Retinal pigment epithelial cell (primary cell): ENCODE measurements around the gene ADM.
A peak's percentile ranks its signal among the peaks of the same experiment; 100 is the strongest.
"Not testable (repeated sequence)": the region's sequence is repeated elsewhere in the genome, so short reads cannot be mapped to it uniquely, and the experiment has no call there.

Experiments
- DNase-seq: peaks from one replicate; pipeline ENCODE4 v3.0.0-alpha.2; 2010; ENCODE audit warnings: low read depth
- H3K4me3 ChIP-seq: 2 replicates; pipeline ENCODE4 v1.5.1; 2011; ENCODE audit warnings: mild to moderate bottlenecking, low read length, control low read depth, moderate library complexity
- TF ChIP-seq, protein P1 (sequence below): conservative IDR thresholded peaks from 2 replicates; pipeline ENCODE4 v1.5.1; 2011; ENCODE audit warnings: low read depth, low read length, control low read depth, inconsistent platforms

Gene ADM, protein sequence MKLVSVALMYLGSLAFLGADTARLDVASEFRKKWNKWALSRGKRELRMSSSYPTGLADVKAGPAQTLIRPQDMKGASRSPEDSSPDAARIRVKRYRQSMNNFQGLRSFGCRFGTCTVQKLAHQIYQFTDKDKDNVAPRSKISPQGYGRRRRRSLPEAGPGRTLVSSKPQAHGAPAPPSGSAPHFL

DNA sequence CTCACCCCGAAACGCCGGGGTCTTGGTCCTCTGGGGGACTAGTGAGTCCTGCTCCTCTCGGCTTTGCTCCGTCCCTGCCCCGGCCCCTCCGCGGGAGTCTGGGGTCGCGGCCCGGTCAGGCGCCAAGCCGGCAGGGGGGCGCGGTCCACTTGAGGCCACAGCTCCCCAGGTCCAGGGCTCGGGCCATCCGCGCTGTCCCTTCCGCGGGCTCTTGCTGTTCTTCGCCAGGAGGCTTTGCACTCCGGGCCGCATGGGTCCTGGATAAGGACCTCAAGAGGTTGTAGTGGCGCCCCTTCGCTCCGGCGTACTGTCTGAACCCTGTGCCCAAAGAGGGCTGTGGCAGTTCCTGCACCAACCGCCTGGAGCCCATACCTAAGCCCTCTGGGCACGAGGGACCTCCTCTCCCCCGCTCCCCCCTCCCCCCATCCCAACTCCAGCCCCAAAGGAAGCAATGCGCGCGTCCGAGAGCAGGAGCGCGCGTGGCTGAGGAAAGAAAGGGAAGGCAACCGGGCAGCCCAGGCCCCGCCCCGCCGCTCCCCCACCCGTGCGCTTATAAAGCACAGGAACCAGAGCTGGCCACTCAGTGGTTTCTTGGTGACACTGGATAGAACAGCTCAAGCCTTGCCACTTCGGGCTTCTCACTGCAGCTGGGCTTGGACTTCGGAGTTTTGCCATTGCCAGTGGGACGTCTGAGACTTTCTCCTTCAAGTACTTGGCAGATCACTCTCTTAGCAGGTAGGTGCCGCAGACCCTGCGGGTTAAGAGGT lies at the start of gene ADM:
TSS of gene ADM (plus strand) at position 579 of the 767 bp plus-strand sequence. CDS start 628 bp downstream, outside the sequence.
- no peak for DNase-seq
- H3K4me3 ChIP-seq: peak within 1 kb of the TSS; percentile 86

DNA sequence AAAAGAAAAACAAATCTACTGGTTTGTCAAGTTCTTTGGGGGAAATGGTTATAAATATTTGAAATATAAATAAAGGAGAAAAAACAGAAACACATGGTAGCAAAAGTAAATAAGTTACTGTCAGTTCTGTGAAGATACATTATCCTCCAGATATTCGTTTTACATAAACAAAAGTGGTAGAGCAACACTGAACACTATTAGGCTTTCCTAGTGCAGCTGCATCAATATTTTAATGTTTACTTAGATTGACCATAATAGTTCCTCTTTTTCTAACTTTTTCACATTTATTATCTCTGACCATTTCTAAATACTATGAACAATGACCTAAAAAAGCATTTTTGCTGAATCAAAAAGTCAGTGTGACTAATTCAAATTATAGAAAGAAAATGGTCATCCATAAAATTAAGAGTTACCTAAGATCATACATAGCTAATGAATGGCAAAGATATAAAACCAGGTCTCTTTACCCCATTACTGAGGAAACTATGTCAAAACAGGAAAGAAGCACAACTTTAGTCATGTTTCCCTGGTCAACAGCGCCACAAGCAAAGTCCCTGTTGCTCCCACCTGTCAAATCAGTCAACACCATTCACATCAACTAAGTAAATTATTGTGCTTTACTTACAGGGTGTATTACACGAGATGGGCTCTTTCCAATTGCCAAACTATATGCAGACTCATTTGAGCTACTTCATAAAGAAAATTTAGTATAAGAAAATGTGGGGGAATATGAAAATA lies 49.3 kb upstream of the ADM start:
- H3K4me3 ChIP-seq: no peak overlapping the region
- no peak for DNase-seq
- TF ChIP-seq, protein P1, sequence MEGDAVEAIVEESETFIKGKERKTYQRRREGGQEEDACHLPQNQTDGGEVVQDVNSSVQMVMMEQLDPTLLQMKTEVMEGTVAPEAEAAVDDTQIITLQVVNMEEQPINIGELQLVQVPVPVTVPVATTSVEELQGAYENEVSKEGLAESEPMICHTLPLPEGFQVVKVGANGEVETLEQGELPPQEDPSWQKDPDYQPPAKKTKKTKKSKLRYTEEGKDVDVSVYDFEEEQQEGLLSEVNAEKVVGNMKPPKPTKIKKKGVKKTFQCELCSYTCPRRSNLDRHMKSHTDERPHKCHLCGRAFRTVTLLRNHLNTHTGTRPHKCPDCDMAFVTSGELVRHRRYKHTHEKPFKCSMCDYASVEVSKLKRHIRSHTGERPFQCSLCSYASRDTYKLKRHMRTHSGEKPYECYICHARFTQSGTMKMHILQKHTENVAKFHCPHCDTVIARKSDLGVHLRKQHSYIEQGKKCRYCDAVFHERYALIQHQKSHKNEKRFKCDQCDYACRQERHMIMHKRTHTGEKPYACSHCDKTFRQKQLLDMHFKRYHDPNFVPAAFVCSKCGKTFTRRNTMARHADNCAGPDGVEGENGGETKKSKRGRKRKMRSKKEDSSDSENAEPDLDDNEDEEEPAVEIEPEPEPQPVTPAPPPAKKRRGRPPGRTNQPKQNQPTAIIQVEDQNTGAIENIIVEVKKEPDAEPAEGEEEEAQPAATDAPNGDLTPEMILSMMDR: no peak

More for the DNA sequence above, at the start of gene ADM:
- TF ChIP-seq, protein P1: peak; percentile 49

DNA sequence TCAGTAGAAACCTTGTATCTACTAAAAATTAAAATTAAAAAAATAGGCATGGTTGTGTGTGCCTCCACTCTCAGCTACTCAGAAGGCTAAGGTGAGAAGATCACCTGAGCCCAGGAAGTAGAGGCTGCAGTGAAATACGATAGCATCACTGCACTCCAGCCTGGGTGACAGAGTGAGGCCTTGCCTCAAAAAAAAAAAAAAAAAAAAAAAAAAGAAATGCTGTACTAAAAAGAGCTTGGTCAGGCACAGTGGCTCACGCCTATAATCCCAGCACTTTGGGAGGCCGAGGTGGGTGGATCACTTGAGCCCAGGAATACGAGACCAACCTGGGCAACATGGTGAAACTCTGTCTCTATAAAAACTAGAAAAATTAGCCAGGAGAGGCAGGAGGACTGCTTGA lies 47.4 kb upstream of the ADM start:
- TF ChIP-seq, protein P1: no peak
- no peak overlapping the region for H3K4me3 ChIP-seq
- no peak for DNase-seq

DNA sequence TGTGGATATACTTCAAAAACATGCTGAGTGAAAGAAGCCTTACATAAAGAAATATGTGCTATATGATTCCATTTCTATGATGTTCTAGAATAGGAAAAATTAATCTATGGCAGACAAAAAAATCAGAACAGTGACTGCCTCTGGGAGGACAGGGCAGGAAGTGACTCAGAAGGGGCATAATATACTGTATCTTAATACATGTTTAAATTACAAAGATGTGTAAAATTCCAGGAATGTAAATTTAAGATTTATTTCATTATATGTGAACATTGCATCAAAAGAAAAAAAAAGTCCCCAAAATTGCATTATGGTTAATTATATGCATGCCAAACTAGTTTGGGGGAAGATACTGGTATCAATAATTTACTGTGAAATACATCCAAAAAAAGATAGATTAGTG lies 43.1 kb upstream of the ADM start:
- TF ChIP-seq, protein P1: no peak
- DNase-seq: no peak
- H3K4me3 ChIP-seq: no peak overlapping the region

DNA sequence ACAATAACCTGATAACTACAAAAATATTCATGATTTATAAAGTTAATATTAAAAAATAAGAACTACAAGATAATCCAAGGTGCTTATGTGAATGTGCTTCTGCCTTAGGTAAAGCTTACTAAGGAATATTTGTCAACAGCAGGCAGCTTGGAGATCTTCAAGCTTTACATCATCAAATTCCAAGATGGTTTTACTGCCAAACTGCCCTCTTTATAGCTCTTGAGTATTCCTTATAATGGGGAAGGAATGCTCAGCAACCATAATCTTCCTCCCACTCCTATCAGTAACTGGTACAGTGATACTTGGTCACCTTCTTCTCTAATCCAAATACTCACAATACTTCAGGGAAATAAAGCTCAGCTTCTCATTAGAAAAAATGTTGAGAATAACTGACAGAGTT lies 40.9 kb upstream of the ADM start:
- TF ChIP-seq, protein P1: no peak
- no peak overlapping the region for H3K4me3 ChIP-seq
- DNase-seq: peak; percentile 72

DNA sequence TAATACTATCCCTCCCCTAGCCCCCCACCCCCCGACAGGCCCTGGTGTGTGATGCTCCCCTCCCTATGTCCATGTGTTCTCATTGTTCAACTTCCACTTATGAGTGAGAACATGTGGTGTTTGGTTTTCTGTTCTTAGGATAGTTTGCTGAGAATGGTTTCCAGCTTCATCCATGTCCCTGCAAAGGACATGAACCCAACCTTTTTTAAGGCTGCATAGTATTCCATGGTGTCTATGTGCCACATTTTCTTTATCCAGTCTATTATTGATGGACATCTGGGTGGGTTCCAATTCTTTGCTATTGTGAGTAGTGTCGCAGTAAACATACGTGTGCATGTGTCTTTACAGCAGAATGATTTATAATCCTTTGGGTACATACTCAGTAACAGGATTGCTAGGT lies 40.2 kb upstream of the ADM start:
- H3K4me3 ChIP-seq, DNase-seq: not testable (repeated sequence)

DNA sequence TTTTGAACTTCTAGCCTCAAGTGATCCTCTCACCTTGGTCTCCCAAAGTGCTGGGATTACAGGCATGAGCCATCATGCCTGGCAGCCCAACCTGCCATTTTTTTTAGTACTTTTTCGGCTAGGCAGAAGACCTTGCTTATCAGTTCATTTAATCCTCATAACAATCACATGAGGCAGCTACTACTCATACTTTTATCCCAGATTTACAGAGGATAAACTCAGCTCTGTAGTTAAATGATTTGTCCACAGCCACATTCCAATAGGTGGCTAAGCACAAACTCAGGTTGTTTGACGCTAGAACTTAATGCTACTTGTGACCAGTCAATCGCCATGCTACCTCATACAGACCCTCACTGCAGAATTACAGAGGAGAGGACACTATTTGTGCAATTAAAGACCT lies 38.9 kb upstream of the ADM start:
- TF ChIP-seq, protein P1: no peak
- H3K4me3 ChIP-seq: no peak overlapping the region
- DNase-seq: peak; percentile 51
